Measurements from ENCODE around the gene MCTP1.

The MCTP1 gene

DNA sequence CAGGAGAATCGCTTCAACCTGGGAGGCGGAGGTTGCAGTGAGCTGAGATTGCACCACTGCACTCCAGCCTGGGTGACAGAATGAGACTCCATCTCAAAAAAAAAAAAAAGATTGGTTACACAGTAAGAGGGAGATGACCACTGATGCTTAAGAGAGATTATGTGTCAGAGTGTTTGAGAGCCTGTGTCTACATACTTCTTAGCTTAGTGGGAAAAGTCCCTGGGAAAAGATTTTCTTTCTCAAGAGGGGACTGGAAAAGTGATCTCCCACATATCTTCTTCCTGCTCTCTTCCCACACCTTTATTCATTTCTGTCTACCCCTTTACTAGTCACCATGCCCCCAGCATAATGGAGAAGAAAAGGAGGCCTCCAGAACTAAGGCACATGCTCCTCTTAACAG lies 55.2 kb downstream of the MCTP1 start:
- Histone ChIP-seq H3K27me3 (ENCODE audit: insufficient read depth, poor library complexity, severe bottlenecking) (no peaks in the 10 kb centered on the region), H3K4me3 (ENCODE audit: severe bottlenecking) (no peak overlapping the region), H3K9me3 (ENCODE audit: severe bottlenecking) (no peaks in the 10 kb centered on the region), H3K27ac (ENCODE audit: poor library complexity, severe bottlenecking) (no peak overlapping the region), H3K4me1 (ENCODE audit: insufficient read depth, poor library complexity, severe bottlenecking) (no peaks in the 10 kb centered on the region), H3K36me3 (ENCODE audit: low read depth) (no peaks in the 10 kb centered on the region)
- ATAC-seq (ENCODE audit: low read depth): no peak
- TF ChIP-seq, protein P1, sequence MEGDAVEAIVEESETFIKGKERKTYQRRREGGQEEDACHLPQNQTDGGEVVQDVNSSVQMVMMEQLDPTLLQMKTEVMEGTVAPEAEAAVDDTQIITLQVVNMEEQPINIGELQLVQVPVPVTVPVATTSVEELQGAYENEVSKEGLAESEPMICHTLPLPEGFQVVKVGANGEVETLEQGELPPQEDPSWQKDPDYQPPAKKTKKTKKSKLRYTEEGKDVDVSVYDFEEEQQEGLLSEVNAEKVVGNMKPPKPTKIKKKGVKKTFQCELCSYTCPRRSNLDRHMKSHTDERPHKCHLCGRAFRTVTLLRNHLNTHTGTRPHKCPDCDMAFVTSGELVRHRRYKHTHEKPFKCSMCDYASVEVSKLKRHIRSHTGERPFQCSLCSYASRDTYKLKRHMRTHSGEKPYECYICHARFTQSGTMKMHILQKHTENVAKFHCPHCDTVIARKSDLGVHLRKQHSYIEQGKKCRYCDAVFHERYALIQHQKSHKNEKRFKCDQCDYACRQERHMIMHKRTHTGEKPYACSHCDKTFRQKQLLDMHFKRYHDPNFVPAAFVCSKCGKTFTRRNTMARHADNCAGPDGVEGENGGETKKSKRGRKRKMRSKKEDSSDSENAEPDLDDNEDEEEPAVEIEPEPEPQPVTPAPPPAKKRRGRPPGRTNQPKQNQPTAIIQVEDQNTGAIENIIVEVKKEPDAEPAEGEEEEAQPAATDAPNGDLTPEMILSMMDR (IDR thresholded peaks at IDR 0.05; ENCODE audit: poor library complexity, severe bottlenecking): no peak
- no peak for DNase-seq (ENCODE audit: low spot score)

DNA sequence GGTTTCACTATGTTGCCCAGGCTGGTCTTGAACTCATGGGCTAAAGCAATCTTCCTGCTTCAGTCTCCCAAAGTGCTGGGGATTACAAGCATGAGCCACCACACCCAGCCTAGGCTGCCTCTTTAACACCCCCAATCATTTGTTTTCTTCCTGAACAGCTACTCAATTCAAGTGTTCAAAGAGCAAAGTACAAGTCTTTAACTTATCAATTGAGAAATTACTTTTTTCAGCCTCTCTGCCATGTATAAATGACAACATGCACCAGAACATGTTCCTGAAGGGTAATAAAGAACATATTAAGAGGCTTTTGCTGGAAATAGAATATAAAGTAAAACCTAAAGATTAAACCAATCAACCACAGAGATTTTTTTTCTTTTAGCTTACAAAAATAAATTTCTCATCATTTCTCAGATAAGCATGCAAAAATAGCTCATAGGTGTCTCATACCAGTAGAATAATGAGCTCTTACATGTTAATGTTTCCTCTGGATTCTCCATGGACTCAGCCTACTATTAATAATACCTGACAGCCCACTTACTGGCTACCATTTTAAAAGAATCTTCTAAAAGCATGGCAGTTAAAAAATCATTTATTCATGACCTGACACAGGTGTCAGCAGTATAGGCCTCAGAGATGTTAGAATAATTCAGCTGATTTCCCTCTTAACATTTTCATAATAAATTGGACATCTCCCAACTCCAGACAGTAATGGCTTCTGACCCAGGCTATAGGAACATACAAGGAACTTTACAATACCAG lies 60.0 kb downstream of the MCTP1 start:
- TF ChIP-seq, protein P1 (IDR thresholded peaks at IDR 0.05; ENCODE audit: poor library complexity, severe bottlenecking): no peak
- no peak overlapping the region for H3K4me3 ChIP-seq (ENCODE audit: severe bottlenecking)
- DNase-seq (ENCODE audit: low spot score): no peak
- H3K27ac ChIP-seq (ENCODE audit: poor library complexity, severe bottlenecking): no peak overlapping the region
- no peaks in the 10 kb centered on the region for H3K36me3 ChIP-seq (ENCODE audit: low read depth)
- no peak for ATAC-seq (ENCODE audit: low read depth)
- no peaks in the 10 kb centered on the region for H3K4me1 ChIP-seq (ENCODE audit: insufficient read depth, poor library complexity, severe bottlenecking)
- no peaks in the 10 kb centered on the region for H3K9me3 ChIP-seq (ENCODE audit: severe bottlenecking)
- H3K27me3 ChIP-seq (ENCODE audit: insufficient read depth, poor library complexity, severe bottlenecking): no peaks in the 10 kb centered on the region

DNA sequence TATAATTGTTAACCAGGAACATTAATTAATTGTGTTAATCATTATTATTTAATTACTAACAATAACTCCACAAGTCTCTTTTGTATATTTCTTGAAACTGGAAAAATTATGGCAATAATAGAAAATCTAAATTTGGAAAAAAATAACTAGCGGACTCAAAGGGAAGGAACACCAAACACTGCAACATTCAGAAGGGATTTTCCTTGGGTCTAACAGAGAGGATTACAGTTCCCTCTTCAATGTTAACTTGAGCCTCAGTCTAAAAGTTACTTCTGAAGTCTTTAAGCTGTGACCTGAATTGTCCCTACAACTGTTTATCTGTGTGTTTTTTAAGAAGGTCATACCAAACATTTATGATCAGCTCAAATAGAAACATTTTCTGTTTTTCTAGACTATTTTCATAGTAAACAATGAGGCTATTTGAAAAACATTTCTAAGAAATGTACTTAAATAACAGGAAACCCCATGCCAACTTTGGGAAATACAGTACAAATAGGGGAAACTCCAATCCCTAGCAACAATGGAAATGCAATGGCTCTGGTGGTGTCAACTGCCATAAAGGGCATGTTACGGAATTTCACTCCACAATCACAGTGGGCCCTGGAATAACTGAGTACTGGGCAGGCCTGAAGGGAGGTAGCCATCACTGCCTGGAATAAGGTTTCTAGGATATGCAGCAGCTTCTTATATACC lies 61.2 kb downstream of the MCTP1 start:
- no peak for ATAC-seq (ENCODE audit: low read depth)
- no peaks in the 10 kb centered on the region for H3K36me3 ChIP-seq (ENCODE audit: low read depth)
- H3K9me3 ChIP-seq (ENCODE audit: severe bottlenecking): no peaks in the 10 kb centered on the region
- H3K27me3 ChIP-seq (ENCODE audit: insufficient read depth, poor library complexity, severe bottlenecking): no peaks in the 10 kb centered on the region
- H3K27ac ChIP-seq (ENCODE audit: poor library complexity, severe bottlenecking): no peak overlapping the region
- DNase-seq (ENCODE audit: low spot score): no peak
- H3K4me1 ChIP-seq (ENCODE audit: insufficient read depth, poor library complexity, severe bottlenecking): no peaks in the 10 kb centered on the region
- no peak overlapping the region for H3K4me3 ChIP-seq (ENCODE audit: severe bottlenecking)
- TF ChIP-seq, protein P1 (IDR thresholded peaks at IDR 0.05; ENCODE audit: poor library complexity, severe bottlenecking): no peak

DNA sequence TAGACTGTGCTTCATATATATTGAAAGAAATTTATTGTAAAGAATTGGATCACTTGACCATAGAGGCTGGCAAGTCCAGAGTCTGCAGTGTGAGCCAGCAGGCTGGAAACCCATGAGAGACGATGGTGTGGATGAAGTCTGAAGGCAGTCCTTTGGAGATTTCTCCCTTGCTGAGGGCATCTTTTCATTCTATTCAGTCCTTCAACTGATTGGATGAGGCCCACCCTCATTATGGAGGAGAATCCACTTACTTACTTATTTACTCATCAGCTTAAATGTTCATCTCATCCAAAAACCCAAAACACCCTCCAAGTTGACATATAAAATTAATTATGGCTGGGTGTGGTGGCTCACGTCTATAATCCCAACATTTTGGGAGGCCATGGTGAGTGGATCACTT lies 62.1 kb downstream of the MCTP1 start:
- TF ChIP-seq, protein P1 (IDR thresholded peaks at IDR 0.05; ENCODE audit: poor library complexity, severe bottlenecking): no peak
- DNase-seq (ENCODE audit: low spot score) (no peak), ATAC-seq (ENCODE audit: low read depth) (no peak)
- H3K4me3 ChIP-seq (ENCODE audit: severe bottlenecking): no peak overlapping the region
- no peaks in the 10 kb centered on the region for H3K27me3 ChIP-seq (ENCODE audit: insufficient read depth, poor library complexity, severe bottlenecking)
- no peaks in the 10 kb centered on the region for H3K36me3 ChIP-seq (ENCODE audit: low read depth)
- no peaks in the 10 kb centered on the region for H3K9me3 ChIP-seq (ENCODE audit: severe bottlenecking)
- H3K4me1 ChIP-seq (ENCODE audit: insufficient read depth, poor library complexity, severe bottlenecking): no peaks in the 10 kb centered on the region
- H3K27ac ChIP-seq (ENCODE audit: poor library complexity, severe bottlenecking): no peak overlapping the region

DNA sequence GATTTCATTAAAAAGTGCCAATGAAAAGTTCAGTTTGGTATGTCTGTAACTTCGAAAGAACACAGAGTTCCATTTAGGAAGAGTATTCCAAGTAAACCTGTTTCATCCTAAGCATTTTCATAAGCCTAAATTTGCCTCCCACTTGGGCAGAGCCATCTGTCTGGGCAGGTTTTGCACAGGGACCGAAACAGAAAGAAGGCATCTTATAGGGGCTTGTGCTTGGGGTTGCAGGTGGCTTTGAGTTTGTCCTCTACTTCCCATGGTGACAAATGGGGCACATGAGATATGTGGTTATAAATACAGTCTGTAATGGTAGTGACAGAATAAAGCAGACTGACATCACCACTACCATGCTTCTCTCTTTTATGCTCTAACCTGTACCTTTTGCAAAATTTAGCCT lies 63.7 kb downstream of the MCTP1 start:
- no peak for ATAC-seq (ENCODE audit: low read depth)
- Histone ChIP-seq H3K9me3 (ENCODE audit: severe bottlenecking) (no peaks in the 10 kb centered on the region), H3K36me3 (ENCODE audit: low read depth) (no peaks in the 10 kb centered on the region)

More for the DNA sequence above, 63.7 kb downstream of the MCTP1 start:
- Histone ChIP-seq H3K4me3 (ENCODE audit: severe bottlenecking) (no peak overlapping the region), H3K27me3 (ENCODE audit: insufficient read depth, poor library complexity, severe bottlenecking) (no peaks in the 10 kb centered on the region), H3K4me1 (ENCODE audit: insufficient read depth, poor library complexity, severe bottlenecking) (no peaks in the 10 kb centered on the region), H3K27ac (ENCODE audit: poor library complexity, severe bottlenecking) (no peak overlapping the region)
- DNase-seq (ENCODE audit: low spot score): no peak
- TF ChIP-seq, protein P1 (IDR thresholded peaks at IDR 0.05; ENCODE audit: poor library complexity, severe bottlenecking): no peak

Measured in RWPE2 (cell line).